GM23248 (cell line): ENCODE data around the gene CCL17.

Experiments
- EZH2 ChIP-seq: fragments of 200-600 bp; sonication (generic); IDR thresholded peaks from 2 replicates; pipeline ENCODE4 v1.6.1; 2018; ENCODE audit warnings: antibody characterized with exemption, mild to moderate bottlenecking; ENCODE audit not compliant: insufficient read depth, poor library complexity, severe bottlenecking
- EZH2phosphoT487 ChIP-seq: fragments of 200-600 bp; sonication (generic); IDR thresholded peaks from 2 replicates; pipeline ENCODE4 v1.6.1; 2018; ENCODE audit warnings: antibody characterized with exemption, moderate library complexity, mild to moderate bottlenecking, low read depth; ENCODE audit not compliant: insufficient read depth

- TF ChIP-seq EZH2 (no peak), EZH2phosphoT487 (no peak)
These were observed 7.8 kb upstream of the CCL17 start for GRCh38 chr16:57396786-57397185.
